Spleen (tissue), 7 donors: ENCODE results near the gene UACA.

Experiments used
- CTCF ChIP-seq, 11 experiments: fragments of 200-600 bp in 7 of 11; fragments of 450-650 bp in 4 of 11; sonication (generic) in 4 of 11; IDR thresholded peaks in 8 of 11; conservative IDR thresholded peaks in 3 of 11; 1 replicate in 7 of 11; 2 replicates in 4 of 11; pipeline versions ENCODE4 v1.4.0 to v1.8.0; 2016 to 2021; ENCODE audit warnings: antibody characterized with exemption in 11 of 11, inconsistent platforms in 4 of 11, mild to moderate bottlenecking in 1 of 11
- POLR2A ChIP-seq, 3 donors: fragments of 450-650 bp; IDR thresholded peaks; one replicate each; pipeline ENCODE4 v1.5.1; 2017; ENCODE audit warnings: antibody characterized with exemption in 3 of 3, mild to moderate bottlenecking in 1 of 3
- POLR2AphosphoS5 ChIP-seq, 3 donors: sonication (generic); formaldehyde crosslinking; IDR thresholded peaks; one replicate each; pipeline ENCODE4 v1.5.1; 2017; ENCODE audit warnings: antibody characterized with exemption in 3 of 3
- donor health status: DM: no; HTN: no; CAD: no; lungs with moderate emphysema.
- donor health status: DM: no; HTN: no; CAD: no.
- donor health status: DM: no; HTN: no; CAD: no.

GRCh38 chr15:70627734-70628548 is 135.4 kb downstream of the UACA start:
- no peak for TF ChIP-seq POLR2A (IDR thresholded peaks at IDR 0.05)
- no peak for TF ChIP-seq CTCF (IDR thresholded peaks at IDR 0.05 in 8 of 11, conservative IDR thresholded peaks at IDR 0.05 in 3 of 11)
- TF ChIP-seq POLR2AphosphoS5 (IDR thresholded peaks at IDR 0.05), result no peak
